Colon (tissue), 2 donors: ENCODE measurements around the gene ZFTA.
"Not testable (repeated sequence)": the region's sequence is repeated elsewhere in the genome, so short reads cannot be mapped to it uniquely, and the experiment has no call there.

Source experiments
- FAIRE-seq: peaks from 2 replicates; lab custom pipeline; 2012; peaks lifted over from hg19 to GRCh38; lab: Jason Lieb, UNC
- donor health status: control.
- donor health status: control.

ZFTA gene

DNA sequence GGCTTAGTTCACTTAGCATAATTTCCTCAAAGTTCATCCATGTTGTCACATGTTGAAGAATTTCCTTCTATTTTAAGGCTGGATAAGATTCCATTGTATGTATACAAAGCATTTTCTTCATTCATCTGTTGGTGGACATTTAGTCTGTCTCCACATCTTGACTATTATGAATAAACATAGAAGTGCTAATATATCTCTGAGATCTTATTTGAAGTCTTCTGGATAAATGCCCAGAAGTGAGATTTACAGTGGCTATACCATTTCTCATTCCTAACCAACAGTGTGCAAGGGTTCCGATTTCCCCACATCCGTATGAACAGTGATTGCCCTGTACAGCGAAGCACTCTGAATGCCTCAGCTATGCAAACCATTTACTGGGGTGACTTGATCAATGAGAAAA is 6.6 kb upstream of the ZFTA start:
- no peak for FAIRE-seq

DNA sequence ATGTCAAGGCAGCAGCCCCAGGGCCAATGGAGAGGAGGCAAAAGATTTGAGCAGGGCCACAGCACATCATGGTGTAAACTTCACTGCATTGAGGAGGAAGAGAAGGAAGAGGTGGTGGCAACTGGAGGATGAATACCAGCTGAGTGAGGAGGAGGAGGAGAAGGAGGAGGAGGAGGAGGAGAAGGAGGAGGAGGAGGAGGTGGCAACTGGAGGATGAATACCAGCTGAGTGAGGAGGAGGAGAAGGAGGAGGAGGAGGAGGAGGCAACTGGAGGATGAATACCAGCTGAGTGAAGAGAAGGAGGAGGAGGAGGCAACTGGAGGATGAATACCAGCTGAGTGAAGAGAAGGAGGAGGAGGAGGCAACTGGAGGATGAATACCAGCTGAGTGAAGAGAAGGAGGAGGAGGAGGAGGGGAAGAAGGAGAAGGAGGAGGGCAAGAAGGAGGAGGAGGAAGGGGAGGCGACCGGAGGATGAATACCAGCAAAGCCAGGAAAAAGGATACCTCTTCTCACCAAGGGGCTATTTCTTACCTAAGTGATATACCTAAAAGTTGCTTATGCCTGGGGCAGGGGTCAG is 3.3 kb upstream of the ZFTA start:
- not testable (repeated sequence) for FAIRE-seq

DNA sequence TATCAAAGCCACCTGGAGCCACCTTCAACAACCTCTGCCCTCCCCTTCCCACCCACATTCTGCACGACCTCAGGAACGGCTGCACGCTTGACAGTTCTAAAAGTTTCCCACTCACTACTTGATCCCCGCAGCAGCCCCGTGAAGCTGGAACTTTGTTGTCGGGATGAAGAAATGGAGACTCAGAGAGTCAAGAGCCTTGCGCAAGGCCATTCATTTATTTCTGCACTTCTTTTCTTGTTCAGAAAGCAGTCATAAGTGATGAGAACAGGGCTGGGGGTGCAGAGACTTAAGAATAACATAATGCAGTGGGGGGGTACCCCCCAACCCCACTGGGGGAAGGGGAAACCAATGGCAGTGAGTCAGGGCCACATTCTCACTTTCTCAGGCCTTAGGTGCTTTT is 2.2 kb upstream of the ZFTA start:
- no peak for FAIRE-seq

DNA sequence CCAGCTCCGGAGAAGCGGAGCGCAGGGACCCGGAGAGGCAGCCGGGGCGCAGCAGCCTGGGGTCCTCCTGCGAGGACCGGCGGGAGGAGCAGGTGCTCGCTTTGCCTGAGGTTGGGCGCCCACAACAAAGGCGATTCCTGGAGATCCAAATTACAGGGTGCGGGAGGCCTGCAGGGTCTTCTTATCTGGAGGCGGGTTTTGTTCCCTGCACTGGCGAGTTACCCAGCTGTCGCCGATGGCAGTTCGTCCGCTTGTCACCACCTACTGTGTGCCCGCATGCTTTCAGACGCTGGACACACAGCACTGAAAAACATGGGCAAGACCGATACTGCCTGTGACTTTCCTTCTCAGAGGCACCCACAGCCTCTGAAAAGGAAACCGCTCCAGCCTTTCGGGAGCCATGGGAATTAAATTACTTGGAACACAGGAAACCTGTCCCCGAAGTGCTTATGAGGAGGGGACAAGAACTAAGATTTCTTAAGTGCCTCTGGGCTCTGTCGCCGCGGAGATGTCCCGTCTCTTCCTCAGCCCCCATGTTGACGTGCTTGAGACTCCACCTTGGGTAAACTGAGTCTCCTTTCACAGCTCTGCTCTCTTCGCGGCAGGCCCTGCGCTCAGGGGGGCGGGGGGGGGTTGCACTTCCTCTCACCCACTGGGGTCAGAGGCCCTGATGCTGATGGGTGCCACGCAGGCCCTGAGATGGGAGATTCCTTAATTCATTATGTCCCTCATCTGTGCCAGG is 1.3 kb upstream of the ZFTA start:
- FAIRE-seq, result no peak

DNA sequence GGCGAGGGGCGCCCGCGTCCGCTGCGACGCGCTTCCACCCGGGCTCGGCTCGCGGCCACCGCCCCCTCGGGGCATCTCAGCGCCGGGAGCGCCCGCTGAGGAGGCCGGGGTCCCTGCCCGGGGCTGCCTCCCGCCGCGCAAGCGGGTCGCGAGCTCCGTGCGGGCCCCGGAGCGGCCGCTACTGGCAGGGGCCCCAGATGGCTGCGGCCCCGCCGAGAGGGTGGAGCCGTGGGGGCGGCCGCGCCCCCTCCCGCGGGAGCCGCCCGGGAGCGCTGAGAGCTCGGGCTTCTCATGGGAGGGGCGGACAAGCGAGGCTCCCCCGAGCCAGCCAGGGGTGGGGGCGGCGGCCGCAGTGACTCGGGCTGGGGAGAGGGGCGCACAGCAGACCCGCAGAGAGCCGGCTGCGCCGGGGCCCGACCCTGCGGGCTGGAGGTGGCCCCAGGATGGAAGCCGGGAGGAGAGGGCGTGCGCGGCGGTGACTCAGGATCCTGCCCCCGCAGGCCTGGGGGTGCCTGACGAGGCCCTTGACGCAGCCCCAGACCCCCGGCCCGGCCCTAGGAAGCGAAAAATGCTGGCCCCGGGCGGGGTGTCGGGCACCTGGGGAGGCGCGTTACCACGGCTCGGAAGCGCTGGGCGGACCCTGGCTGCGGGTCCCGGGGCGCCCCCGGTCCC is 603 bp upstream of the ZFTA start:
- no peak for FAIRE-seq

DNA sequence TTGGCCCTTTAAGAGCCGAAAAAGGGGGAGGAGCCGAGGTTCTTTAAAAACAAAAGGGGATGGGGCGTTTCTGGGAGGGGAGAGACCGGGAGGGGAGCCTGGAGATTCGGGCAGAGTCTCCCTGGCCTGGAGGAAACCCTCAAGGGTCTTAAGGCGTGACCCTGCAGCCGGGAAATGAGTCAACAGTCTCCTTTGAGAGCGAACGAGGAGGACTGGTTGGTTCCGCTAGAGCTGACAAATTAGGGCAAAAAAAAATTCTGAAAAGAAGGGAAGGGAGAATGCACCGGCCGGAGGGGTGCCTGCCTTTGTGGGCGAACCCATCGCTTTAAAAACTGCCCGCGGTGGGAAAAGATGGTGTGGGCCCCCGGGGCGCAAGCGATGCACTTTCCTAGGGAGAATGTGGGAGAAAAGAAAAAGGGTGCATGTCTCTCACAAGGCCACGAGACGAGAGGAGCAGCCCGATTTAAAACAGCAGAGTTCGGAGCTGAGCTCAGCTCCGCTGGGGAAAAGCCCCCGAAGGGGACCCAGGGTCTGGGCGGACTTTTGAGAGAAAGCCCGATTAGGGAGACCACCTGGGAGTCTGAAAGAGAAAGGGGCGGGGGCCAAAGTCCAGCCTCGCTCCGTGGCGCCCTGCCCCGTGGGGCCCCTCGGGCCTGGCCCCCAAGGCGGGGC is 874 bp downstream of the ZFTA start:
- no peak for FAIRE-seq

DNA sequence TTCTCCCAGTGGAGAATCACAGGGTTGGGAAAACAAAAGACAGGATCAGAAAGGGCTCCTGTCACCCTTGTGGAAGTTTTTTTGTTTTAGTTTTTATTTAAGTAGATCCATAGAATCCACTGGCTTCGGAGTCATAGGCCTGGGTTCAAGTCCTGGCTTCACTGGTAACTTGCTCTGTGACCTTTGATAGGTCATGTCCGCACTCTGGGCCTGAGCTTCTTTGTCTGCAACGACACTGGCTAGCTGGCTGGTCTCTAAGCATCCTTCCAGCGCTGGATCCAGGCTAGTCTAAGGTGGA is 1.4 kb downstream of the ZFTA start:
- FAIRE-seq, result no peak

DNA sequence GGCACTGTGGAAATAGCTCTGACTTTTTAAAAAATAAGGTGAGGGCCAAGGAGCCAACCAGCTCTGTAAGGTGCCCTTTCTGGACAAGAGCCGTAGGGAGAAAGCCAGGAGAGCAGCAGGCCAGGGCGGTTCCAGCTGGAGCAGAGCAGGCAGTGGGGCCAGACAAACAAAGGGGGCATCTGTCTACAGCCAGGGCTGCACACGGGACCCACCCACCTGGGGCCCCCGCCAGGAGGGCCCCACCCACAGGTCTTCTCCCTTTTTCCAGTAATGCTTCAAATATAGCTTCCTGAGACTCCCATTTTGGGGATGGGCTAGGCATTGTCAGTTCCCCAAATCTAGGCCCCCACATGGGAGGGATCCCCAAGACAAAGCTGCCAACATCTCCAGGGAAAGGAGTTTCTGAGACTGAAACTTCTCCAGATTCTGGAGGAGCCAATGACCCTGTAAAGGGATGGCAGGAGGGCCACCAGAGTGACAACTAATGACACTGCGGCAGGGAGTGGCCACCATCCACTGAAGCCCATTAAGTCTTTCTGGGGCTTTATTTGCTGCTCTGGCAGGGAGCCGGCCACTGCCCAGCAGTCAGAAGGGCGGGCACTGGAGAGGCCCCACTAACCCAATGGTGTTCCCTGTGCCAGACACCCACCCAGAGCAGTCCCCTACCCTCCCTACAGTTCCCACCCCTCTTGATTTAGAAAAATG is 1.9 kb downstream of the ZFTA start:
- FAIRE-seq, result no peak

DNA sequence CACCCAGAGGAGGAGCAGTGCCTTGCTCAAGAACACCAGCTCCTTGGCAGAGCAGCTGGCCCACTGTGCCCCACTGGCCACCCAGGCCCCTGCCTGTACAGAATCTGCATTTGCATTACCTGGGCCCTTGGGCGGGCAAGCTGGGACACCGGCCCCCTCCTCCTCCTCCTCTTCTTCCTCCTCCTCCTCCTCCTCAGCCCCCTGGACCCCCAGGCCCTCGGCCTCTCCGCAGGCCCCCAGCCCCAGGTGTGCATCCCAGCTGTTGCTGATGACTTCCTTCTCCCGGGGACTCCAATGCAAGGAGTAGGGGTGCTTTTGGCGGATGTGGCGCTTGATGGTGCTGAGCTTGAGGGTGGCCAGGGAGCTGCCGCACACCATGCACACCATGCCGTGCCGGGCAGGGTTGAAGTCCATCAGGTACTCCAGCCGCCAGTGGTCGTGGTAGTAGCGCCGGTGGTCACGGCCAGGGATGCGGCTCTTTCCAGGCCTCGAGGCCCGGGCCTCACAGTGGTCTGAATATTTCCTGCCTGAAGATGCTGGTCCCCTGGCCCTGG is 2.8 kb downstream of the ZFTA start:
- FAIRE-seq, result no peak

DNA sequence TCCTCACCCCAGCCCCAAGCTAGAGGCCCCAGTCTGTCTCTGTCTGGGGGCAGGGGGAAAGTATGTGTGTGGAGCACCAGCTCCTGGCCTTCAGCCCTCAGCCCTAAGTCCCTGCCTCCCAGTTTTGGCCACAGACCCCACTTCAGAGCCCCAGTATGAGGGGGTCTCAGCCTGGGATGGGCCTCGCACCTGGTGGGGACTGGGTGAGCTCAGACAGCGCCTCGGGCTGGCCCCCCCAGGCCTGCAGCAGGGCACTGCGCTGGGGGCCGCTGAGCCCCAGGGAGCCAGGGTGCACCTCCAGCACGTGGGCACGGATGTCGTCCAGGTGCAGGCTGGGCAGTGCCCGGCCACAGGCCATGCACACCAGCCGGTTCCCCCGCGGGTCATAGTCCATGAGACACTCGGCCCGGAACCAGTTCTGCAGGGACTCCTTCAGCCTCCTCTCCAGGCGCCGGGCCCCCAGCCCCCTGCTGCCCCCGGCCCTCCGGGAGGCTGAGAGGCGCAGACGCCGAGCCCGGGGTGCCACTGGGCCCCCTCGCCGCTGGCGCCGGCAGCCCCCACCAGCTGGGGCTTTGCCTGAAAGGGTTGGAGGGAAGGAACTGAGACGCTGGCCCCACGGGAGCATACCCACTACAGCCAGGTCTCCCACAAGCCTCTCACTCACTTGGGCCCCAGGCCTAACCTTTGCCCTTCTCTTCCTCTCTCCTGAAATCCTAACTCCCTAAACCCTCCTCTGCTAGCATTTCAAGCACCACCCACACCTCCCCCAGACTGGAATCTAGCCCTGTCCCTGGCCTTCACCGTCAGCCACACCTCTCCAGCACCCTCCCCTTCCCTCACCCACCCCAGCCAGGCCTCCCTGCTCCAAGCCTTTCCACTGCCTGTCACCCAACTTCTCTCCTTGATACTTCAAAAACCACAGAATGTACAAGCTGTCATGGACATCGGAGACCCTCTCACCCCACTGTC is 3.6 kb downstream of the ZFTA start:
- FAIRE-seq, result no peak

DNA sequence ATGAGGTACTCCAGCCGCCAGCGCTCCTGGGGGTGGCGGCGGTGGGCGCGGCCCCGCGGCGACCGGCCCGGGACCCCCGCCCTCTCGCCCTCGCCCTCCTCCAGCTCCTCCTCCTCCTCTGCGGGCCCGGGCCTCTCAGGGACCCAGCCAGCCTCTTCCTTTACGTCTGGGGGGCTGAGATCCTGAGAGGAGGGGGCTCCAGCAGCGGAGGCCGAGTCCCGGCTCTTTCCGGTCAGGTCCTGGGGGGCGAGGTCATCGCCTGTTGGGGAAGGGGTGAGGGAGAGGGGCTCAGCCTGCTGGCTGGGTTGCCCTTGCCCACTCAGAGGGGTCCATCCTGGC is 4.3 kb downstream of the ZFTA start:
- no peak for FAIRE-seq

DNA sequence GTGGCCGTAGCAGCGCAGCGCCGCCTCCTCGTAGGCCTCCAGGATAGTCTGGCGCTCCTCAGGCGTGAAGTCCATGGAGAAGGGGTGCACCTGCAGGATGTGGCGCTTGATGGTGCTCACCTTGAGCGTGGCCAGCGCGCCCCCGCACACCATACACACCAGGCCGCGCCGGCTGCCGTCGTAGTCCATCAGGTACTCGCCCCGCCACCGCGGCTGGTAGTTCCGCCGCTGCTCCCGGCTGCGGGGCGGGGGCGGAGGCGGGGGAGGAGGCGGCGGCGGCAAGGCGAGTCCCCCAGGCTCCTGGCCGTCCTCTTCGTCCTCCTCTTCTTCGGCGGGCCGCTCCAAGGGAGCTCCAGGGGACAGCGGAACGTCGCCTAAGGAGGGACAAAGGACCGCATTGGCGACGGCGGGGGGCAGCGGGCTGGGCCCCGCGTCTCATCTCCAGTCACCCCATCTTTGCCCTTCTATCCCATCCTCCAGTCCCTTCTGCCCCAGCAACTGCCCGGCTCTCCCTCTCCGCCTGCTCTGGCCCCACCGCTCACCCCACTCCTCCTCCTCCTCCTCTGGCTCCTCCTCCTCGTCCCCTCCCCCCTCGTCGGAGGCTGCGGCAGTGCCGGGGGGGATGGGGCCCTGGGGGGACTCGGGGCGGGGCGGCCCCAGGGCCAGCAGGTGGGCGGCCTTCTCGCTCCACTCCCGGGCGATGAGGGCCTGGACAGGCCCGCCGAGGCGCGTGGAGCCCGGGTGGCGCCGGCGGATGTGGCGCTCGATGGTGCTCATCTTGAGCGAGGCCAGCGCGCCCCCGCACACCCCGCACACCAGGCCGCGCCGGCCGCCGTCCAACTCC is 4.9 kb downstream of the ZFTA start:
- no peak for FAIRE-seq

DNA sequence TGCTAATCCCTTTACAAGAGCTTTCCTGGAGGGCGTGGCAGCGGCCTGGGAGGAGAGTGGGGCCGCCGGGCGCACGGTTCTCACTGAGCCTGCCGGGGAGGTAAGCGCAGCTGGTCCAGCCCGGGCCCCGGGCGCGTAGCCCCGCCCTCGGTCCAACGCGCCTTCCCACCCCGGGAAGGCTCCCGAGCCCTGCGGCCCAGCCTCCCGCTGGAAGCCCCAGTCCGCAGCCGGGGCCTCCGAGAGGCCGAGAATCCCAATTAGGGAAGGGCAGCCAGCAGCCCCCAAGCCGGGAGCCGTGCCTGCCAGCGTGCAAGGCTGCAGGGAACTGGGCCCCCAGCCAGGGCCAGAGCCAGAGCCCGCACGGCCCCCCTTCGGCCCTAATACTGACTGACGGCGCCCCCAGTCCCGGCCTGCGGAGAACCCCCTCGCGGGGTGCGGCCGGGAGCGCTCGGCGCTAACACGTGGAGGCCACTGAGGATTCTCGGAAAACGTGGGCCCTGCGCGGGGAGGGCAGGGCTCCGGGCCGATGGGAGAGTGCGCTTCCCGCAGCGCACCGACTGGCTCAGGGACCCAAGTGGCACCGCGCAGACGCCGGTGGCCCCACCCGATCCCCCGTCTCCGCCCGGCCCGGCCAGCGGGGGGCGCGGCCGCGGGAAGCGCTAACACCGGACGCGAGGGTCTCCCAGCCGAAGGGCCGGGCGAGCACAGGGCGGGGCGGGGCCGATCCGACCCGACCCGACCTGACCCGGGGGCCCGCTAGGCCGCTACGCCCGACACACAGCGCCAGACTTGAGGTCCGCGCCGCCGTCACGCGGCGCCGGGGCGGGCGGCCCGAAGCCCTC is 5.7 kb downstream of the ZFTA start:
- FAIRE-seq, result no peak

DNA sequence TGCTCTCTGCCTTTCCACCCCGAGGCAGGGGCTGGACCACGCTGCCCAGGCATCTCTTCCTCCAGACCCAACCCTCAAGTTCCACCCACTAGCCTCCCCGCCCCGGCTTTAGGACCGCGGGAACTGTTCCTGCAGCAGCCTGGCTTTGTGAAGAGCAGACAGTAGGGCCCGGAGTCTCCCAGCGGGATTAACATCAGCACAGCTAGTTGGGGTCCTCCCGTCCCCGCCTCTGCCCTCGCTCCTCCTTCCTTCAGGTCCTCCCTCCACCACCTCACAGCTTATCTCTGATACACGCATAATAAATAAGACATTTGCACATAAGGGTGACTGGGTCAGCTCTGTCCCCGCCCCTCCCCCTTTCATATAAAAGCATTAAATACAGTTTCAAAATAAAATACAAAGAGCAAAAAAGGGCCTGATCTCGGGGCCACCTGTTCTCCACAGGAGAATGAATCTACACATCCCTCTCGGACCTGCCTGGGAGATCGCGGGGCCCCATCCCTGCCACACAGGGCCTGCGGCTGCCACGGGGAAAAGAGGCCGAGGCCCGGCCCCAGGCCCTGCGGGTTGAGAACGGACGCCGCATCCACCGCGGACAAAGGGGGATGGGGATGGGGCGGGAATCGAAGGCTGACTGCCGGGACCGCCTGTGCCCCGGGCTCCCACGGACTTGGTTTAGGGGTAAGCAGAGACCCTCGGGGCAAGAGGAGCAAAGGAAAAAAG is 6.5 kb downstream of the ZFTA start:
- FAIRE-seq, result no peak

DNA sequence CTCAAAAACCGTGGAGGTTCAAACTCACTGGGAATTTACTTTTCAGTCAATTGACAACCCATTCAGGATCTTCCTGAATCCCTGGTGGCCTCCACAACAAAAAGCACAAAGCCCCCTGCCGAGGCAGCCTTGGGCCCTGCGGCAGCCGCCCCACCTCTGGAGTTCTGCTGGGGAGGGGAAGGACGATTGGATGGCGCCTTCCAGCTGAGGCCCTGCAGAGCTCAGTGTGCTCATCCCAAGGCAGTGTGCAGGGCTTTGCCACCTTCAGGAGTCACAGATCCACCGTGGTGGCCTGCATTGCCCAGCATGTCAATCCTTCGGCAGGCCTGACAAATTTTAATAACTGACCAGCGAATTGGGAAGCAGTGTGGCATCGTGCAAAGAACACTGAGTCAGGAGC is 7.4 kb downstream of the ZFTA start:
- FAIRE-seq, result no peak

DNA sequence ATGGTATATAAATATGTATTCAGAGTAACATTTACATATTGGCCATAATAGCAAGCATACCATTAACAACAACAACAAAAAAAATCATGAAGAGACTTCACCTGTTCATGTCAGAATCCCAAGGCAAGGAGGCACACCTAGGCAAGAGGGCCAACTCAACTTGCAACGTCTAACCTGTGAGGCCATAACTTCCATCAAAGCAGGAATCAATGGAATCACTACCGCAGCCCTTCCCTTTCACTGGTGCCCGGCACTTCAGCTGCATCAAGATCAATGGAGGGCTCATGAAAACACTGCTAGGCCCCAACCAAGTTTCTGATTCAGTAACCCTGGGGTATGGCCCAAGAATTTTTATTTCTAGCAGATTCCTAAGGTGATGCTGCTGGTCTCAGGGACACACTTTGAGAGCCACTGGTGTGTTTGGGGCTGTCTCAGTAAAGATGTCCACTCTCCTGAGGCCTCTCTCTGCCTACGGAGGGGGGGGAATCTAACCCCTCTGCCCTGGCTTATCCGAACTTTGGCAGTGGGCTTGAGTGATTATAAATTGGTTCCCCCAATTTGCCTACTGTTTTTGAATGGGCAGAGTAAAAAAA is 8.0 kb downstream of the ZFTA start:
- FAIRE-seq, result no peak

DNA sequence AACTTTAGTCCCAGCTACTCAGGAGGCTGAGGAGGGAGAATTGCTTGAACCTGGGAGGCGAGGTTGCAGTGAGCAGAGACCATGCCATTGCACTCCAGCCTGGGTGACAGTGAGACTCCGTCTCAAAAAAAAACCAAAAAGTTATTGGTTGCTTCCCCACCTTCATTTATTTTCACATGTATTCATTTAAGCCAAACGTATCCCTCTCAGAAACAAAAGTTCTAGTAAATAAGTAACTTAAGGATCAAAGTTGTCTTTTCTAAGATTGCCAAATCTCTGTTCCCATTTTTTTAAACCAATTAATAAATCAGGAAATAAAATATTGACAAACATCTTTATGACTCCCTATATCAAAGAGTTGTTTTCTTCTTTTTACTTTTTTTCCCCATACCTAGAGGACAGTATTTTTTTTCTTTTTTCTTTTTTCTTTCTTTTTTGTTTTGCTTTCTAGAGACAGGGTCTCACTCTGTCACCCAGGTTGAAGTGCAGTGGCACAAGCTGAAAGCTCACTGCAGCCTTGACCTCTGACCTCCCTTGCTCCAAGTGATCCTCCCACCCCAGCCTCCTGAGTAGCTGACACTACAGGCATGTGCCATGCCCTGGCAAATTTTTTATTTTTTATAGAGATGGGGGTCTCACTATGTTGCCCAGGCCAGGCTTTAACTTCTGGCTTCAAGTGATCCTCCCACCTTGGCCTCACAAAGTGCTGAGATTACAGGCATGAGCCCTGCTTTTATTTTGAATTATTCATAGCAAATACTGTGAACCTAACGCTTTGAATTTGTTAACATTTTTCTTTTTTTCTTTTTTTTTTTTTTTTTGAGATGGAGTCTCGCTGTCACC is 11.4 kb downstream of the ZFTA start:
- FAIRE-seq, result no peak
